ENCODE measurements around the gene ABCD4.

DNA sequence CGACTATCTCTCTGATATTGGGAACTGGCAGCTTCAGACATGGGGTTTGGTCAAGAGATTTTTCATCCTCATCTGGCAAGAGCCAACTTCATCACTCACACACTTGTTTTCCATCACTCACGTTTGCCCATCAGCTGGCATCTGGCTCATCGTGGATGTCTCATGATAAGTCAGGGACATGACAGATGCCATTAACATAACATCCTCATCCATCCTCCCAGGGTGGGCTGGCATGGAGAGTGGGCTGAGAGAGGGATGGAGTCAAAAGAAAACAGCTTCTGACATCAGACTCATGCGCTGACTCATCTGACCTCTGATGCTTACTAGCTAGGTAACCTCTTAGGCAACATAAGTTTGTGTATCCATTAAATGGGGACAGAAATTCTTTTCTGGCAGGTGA, 65.3 kb downstream of the ABCD4 start:
- TF ChIP-seq, protein P1, sequence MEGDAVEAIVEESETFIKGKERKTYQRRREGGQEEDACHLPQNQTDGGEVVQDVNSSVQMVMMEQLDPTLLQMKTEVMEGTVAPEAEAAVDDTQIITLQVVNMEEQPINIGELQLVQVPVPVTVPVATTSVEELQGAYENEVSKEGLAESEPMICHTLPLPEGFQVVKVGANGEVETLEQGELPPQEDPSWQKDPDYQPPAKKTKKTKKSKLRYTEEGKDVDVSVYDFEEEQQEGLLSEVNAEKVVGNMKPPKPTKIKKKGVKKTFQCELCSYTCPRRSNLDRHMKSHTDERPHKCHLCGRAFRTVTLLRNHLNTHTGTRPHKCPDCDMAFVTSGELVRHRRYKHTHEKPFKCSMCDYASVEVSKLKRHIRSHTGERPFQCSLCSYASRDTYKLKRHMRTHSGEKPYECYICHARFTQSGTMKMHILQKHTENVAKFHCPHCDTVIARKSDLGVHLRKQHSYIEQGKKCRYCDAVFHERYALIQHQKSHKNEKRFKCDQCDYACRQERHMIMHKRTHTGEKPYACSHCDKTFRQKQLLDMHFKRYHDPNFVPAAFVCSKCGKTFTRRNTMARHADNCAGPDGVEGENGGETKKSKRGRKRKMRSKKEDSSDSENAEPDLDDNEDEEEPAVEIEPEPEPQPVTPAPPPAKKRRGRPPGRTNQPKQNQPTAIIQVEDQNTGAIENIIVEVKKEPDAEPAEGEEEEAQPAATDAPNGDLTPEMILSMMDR (IDR thresholded peaks at IDR 0.05) = no peak
- TF ChIP-seq ZFX (IDR thresholded peaks at IDR 0.05; ENCODE audit: borderline replicate concordance) = no peak
